Stimulated activated CD4-positive, alpha-beta T cell treated with anti-CD3 and anti-CD28 coated beads, Interleukin-12 subunit alpha, Interleukin-12 subunit beta, amount 100 ng/mL, for 24 hours (primary cell): ENCODE measurements around the gene C12orf60.

Experiments used
- DNase-seq, 2 experiments: peaks; one replicate each; pipeline ENCODE4 v3.0.0-alpha.2; 2020; ENCODE audit warnings: low read depth in 2 of 2

The C12orf60 gene

GRCh38 chr12:14834509-14834908 lies 31.0 kb downstream of the C12orf60 start:
- DNase-seq, result no peak

GRCh38 chr12:14836336-14837210 lies 33.1 kb downstream of the C12orf60 start:
- no peak for DNase-seq

- DNase-seq, result no peak
Measured at GRCh38 chr12:14839262-14839661, 35.8 kb downstream of the C12orf60 start.

- DNase-seq, result no peak
Measured at GRCh38 chr12:14840616-14841015, 37.1 kb downstream of the C12orf60 start.

GRCh38 chr12:14841761-14842160 lies 38.3 kb downstream of the C12orf60 start:
- no peak for DNase-seq

- no peak for DNase-seq
Measured at GRCh38 chr12:14842315-14842714, 38.8 kb downstream of the C12orf60 start.

GRCh38 chr12:14843425-14843887 lies 40.0 kb downstream of the C12orf60 start, which contains the start of gene ART4:
TSS of gene ART4 (minus strand) at chr12:14843526. CDS start at chr12:14843113, 413 bp downstream.
- no peak for DNase-seq

GRCh38 chr12:14844401-14844800 lies 40.9 kb downstream of the C12orf60 start:
- no peak for DNase-seq

GRCh38 chr12:14845350-14845750 lies 41.9 kb downstream of the C12orf60 start:
- DNase-seq, result peak in 1 of 2 experiments; percentile 12

- DNase-seq, result no peak
Measured at GRCh38 chr12:14846042-14846587, 42.6 kb downstream of the C12orf60 start.

- no peak for DNase-seq
Measured at GRCh38 chr12:14846876-14847580, 43.6 kb downstream of the C12orf60 start.

- no peak for DNase-seq
Measured at GRCh38 chr12:14849661-14850060, 46.2 kb downstream of the C12orf60 start.

GRCh38 chr12:14850929-14851663 lies 47.6 kb downstream of the C12orf60 start:
- DNase-seq, result no peak

GRCh38 chr12:14852880-14853279 lies 49.4 kb downstream of the C12orf60 start:
- no peak for DNase-seq

GRCh38 chr12:14853961-14854360 lies 50.5 kb downstream of the C12orf60 start:
- DNase-seq, result no peak

- no peak for DNase-seq
Measured at GRCh38 chr12:14854586-14855183, 51.2 kb downstream of the C12orf60 start.

GRCh38 chr12:14858513-14858912 lies 55.0 kb downstream of the C12orf60 start:
- DNase-seq, result no peak

GRCh38 chr12:14860490-14860889 lies 57.0 kb downstream of the C12orf60 start:
- no peak for DNase-seq

- DNase-seq, result no peak
Measured at GRCh38 chr12:14868916-14869506, 65.5 kb downstream of the C12orf60 start.

GRCh38 chr12:14871247-14871646 lies 67.8 kb downstream of the C12orf60 start:
- no peak for DNase-seq

GRCh38 chr12:14871886-14872285 lies 68.4 kb downstream of the C12orf60 start:
- DNase-seq, result no peak
